Measurements from ENCODE around the gene SLC35F4.

DNA sequence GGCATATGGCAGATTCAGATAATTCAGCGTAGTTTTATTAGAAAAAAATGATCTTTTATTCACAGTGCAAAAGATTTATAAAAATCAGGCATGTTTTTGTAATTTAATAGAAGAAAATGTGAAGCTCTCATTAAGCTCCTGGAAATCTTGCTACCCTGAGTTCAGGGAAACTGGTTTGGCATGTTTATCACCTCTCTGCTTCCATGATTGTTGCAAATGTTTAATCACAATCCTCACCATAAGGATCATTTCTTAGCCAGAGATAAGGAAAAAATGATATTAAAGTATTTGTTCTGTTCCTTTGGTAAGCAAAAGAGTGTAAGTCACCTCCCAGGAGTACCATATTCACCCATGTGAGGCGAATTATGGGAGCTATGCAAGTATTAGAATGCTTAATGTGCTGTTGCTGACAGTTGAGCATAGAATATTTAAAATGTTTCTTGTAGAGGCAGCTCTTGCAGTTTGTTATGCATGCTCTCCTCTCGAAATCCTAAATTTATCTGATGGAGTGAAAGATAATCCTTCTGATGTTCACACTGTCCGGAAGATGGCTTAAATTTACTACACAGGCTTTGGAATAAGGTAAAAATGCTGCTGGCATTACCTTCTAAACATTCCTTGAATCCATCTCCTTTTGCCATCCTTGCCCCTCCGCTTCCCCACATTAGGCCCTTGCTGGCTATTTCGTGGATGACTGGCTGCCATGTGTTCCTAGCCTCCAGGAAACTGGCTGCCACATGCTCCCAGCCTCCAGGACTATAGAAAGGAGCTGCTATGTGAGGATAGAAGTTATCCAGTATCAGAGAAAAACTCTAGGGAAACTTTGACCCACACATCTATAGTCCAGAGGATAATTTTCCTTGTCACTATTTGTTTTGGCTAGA lies 256.5 kb downstream of the SLC35F4 start:
- TF ChIP-seq, protein P1, sequence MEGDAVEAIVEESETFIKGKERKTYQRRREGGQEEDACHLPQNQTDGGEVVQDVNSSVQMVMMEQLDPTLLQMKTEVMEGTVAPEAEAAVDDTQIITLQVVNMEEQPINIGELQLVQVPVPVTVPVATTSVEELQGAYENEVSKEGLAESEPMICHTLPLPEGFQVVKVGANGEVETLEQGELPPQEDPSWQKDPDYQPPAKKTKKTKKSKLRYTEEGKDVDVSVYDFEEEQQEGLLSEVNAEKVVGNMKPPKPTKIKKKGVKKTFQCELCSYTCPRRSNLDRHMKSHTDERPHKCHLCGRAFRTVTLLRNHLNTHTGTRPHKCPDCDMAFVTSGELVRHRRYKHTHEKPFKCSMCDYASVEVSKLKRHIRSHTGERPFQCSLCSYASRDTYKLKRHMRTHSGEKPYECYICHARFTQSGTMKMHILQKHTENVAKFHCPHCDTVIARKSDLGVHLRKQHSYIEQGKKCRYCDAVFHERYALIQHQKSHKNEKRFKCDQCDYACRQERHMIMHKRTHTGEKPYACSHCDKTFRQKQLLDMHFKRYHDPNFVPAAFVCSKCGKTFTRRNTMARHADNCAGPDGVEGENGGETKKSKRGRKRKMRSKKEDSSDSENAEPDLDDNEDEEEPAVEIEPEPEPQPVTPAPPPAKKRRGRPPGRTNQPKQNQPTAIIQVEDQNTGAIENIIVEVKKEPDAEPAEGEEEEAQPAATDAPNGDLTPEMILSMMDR (IDR thresholded peaks at IDR 0.05; ENCODE audit: poor library complexity, severe bottlenecking), result no peak
- TF ChIP-seq RAD21 (conservative IDR thresholded peaks at IDR 0.05) (no peak), POLR2AphosphoS5 (IDR thresholded peaks at IDR 0.05) (no peak), MXI1 (conservative IDR thresholded peaks at IDR 0.05; ENCODE audit: poor library complexity, severe bottlenecking) (no peak), SMC3 (conservative IDR thresholded peaks at IDR 0.05; ENCODE audit: poor library complexity) (no peak), EP300 (conservative IDR thresholded peaks at IDR 0.05; ENCODE audit: poor library complexity, severe bottlenecking) (no peak)

All from neural cell (in vitro differentiated cells).